Mammary epithelial cell (primary cell): ENCODE results near the gene PDZK1.

ENCODE experiments used
- EZH2 ChIP-seq: IDR thresholded peaks from 2 replicates; pipeline ENCODE4 v1.6.1; 2012; ENCODE audit warnings: low read length, inconsistent platforms, borderline replicate concordance
- TF ChIP-seq, protein P1 (sequence below), 2 donors: IDR thresholded peaks in 1 of 2; conservative IDR thresholded peaks in 1 of 2; 2 replicates each; pipeline ENCODE4 v1.5.1; 2011 to 2012; ENCODE audit warnings: inconsistent platforms in 2 of 2, low read length in 2 of 2, mild to moderate bottlenecking in 2 of 2, control low read depth in 1 of 2, low read depth in 1 of 2; ENCODE audit not compliant: insufficient read depth in 1 of 2; ENCODE audit errors: extremely low read depth in 1 of 2

DNA sequence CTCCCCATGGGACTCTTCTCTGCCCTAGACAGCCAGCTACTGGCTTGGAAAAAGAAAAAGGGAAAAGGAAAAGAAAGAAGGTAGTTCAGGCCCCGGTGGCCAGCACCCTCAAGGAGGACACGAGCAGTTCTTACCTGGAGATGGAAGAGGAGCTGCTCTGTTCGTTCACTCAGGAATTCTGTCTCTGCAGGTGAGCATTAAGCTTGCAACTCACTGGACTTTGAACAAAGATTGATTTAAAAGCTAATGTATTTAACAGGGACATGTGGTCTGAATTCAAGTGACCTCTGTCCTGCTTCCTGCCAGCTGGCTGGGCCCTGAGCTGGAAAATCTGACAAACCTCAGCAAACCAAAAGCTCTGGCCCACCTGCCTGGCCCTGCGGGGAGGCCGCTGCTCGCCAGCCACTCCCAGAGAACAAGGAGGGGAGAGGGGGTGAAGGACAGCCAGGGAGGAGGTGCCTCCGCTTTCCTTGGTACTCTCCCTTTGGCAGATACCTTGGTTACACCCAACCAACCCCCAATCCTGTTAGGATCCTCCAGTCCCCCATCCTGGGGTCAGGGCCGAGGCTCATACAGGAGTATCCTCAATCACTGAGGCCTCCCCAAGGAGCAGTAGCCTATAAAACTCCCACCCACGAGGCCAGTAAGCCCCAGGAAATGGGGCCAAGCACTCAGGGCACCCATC, at the start of gene PDZK1:
- TF ChIP-seq EZH2 = no peak
- TF ChIP-seq, protein P1, sequence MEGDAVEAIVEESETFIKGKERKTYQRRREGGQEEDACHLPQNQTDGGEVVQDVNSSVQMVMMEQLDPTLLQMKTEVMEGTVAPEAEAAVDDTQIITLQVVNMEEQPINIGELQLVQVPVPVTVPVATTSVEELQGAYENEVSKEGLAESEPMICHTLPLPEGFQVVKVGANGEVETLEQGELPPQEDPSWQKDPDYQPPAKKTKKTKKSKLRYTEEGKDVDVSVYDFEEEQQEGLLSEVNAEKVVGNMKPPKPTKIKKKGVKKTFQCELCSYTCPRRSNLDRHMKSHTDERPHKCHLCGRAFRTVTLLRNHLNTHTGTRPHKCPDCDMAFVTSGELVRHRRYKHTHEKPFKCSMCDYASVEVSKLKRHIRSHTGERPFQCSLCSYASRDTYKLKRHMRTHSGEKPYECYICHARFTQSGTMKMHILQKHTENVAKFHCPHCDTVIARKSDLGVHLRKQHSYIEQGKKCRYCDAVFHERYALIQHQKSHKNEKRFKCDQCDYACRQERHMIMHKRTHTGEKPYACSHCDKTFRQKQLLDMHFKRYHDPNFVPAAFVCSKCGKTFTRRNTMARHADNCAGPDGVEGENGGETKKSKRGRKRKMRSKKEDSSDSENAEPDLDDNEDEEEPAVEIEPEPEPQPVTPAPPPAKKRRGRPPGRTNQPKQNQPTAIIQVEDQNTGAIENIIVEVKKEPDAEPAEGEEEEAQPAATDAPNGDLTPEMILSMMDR (conservative IDR thresholded peaks at IDR 0.05 in 1 of 2, IDR thresholded peaks at IDR 0.05 in 1 of 2; ENCODE audit: extremely low read depth in 1 of 2, insufficient read depth in 1 of 2, low read depth in 1 of 2, low read length in 2 of 2) = no peak
